GM23338 (cell line): Measurements from ENCODE around the gene HIVEP3. TPM values are rescaled to one million over a fixed set of nuclear protein-coding genes. Genes with fewer than 3 reads are reported as not detected.

Experiments used
- ATAC-seq: fragments of 200-7000 bp; cut with Tn5 transposase; 3 replicates; pipeline ENCODE4 v1.9.1; 2020
- DNase-seq: peaks from one replicate; pipeline ENCODE4 v3.0.0-alpha.2; 2015; ENCODE audit warnings: low spot score
- H2AFZ ChIP-seq: fragments of 200-600 bp; sonication (generic); 2 replicates; pipeline ENCODE4 v1.8.0; 2016; ENCODE audit warnings: antibody characterized with exemption, mild to moderate bottlenecking, moderate library complexity
- H3F3A ChIP-seq: fragments of 200-600 bp; sonication (generic); replicated peaks from 2 replicates; pipeline ENCODE4 v1.8.0; 2017; ENCODE audit warnings: antibody characterized with exemption, mixed run types, low read depth
- H3K27ac ChIP-seq: fragments of 200-600 bp; sonication (generic); 2 replicates; pipeline ENCODE4 v1.6.1; 2016; ENCODE audit warnings: low read depth
- H3K27me3 ChIP-seq: fragments of 200-600 bp; sonication (generic); 2 replicates; pipeline ENCODE4 v1.8.0; 2016; ENCODE audit warnings: mild to moderate bottlenecking, mixed run types, moderate library complexity; ENCODE audit not compliant: insufficient read depth
- H3K36me3 ChIP-seq: fragments of 200-600 bp; sonication (generic); 2 replicates; pipeline ENCODE4 v1.8.0; 2016; ENCODE audit warnings: mild to moderate bottlenecking; ENCODE audit not compliant: insufficient read depth
- H3K4me1 ChIP-seq: fragments of 200-600 bp; sonication (generic); 2 replicates; pipeline ENCODE4 v1.8.0; 2016; ENCODE audit warnings: mild to moderate bottlenecking, moderate library complexity; ENCODE audit not compliant: insufficient read depth
- H3K4me2 ChIP-seq: fragments of 200-600 bp; sonication (generic); 2 replicates; pipeline ENCODE4 v1.7.1; 2017; ENCODE audit warnings: mixed run types
- H3K4me3 ChIP-seq: fragments of 200-600 bp; sonication (generic); 2 replicates; pipeline ENCODE4 v1.6.1; 2016; ENCODE audit warnings: mixed run types
- H3K79me2 ChIP-seq: fragments of 200-600 bp; sonication (generic); replicated peaks from 2 replicates; pipeline ENCODE4 v1.8.0; 2017; ENCODE audit warnings: mild to moderate bottlenecking; ENCODE audit not compliant: insufficient read depth
- H3K9me2 ChIP-seq: fragments of 200-600 bp; sonication (generic); 2 replicates; pipeline ENCODE4 v1.8.0; 2017; ENCODE audit not compliant: insufficient read depth
- H4K20me1 ChIP-seq: fragments of 200-600 bp; sonication (generic); replicated peaks from 2 replicates; pipeline ENCODE4 v1.8.0; 2017; ENCODE audit warnings: mild to moderate bottlenecking; ENCODE audit not compliant: insufficient read depth
- H3K27ac Mint-ChIP-seq: 2 replicates; pipeline ENCODE4 v1.8.0; 2020; ENCODE audit warnings: inconsistent platforms, mild to moderate bottlenecking, moderate library complexity, mixed read lengths
- H3K27me3 Mint-ChIP-seq: 3 replicates; pipeline ENCODE4 v1.8.0; 2022; ENCODE audit warnings: low read depth, mild to moderate bottlenecking, moderate library complexity, mixed read lengths, inconsistent platforms; ENCODE audit not compliant: insufficient read depth, poor library complexity
- H3K36me3 Mint-ChIP-seq: 3 replicates; pipeline ENCODE4 v1.8.0; 2021; ENCODE audit warnings: low read depth, mild to moderate bottlenecking, inconsistent platforms, moderate library complexity, mixed read lengths
- H3K4me1 Mint-ChIP-seq: 3 replicates; pipeline ENCODE4 v1.8.0; 2020; ENCODE audit warnings: mild to moderate bottlenecking, inconsistent platforms, mixed read lengths
- H3K4me3 Mint-ChIP-seq: 3 replicates; pipeline ENCODE4 v1.8.0; 2021; ENCODE audit warnings: moderate library complexity, mild to moderate bottlenecking, inconsistent platforms, mixed read lengths
- H3K9me3 Mint-ChIP-seq: 3 replicates; pipeline ENCODE4 v1.8.0; 2020; ENCODE audit warnings: moderate library complexity, mild to moderate bottlenecking, inconsistent platforms, mixed read lengths
- CREB1 ChIP-seq: fragments of 250-450 bp; sonication (Bioruptor Pico); IDR thresholded peaks from 2 replicates; pipeline ENCODE4 v1.5.0; 2020; ENCODE audit warnings: low read depth, mild to moderate bottlenecking, moderate library complexity
- ETS1 ChIP-seq: IDR thresholded peaks from 2 replicates; pipeline ENCODE4 v1.6.1; 2016; ENCODE audit warnings: antibody characterized with exemption
- EZH2 ChIP-seq: fragments of 200-600 bp; sonication (generic); IDR thresholded peaks from one replicate; pipeline ENCODE4 v1.8.0; 2017; ENCODE audit warnings: antibody characterized with exemption, mild to moderate bottlenecking, low read depth; ENCODE audit not compliant: unreplicated experiment
- EZH2phosphoT487 ChIP-seq: fragments of 200-600 bp; sonication (generic); IDR thresholded peaks from one replicate; pipeline ENCODE4 v1.8.1; 2018; ENCODE audit warnings: antibody characterized with exemption; ENCODE audit not compliant: unreplicated experiment
- JUNB ChIP-seq: IDR thresholded peaks from one replicate; pipeline ENCODE4 v1.6.1; 2016; ENCODE audit warnings: antibody characterized with exemption; ENCODE audit not compliant: unreplicated experiment
- NANOG ChIP-seq: IDR thresholded peaks from 2 replicates; pipeline ENCODE4 v1.6.1; 2016; ENCODE audit warnings: antibody characterized with exemption, borderline replicate concordance
- POLR2AphosphoS5 ChIP-seq: IDR thresholded peaks from 2 replicates; pipeline ENCODE4 v1.6.1; 2016; ENCODE audit warnings: antibody characterized with exemption, low read depth
- STAT1 ChIP-seq: IDR thresholded peaks from one replicate; pipeline ENCODE4 v1.6.1; 2016; ENCODE audit warnings: antibody characterized with exemption; ENCODE audit not compliant: unreplicated experiment
- ZNF114 ChIP-seq: fragments of 250-450 bp; sonication (Bioruptor Pico); IDR thresholded peaks from 2 replicates; pipeline ENCODE4 v1.5.0; 2020; ENCODE audit warnings: mild to moderate bottlenecking, moderate library complexity
- ZNF331 ChIP-seq: fragments of 250-450 bp; sonication (Bioruptor Pico); IDR thresholded peaks from 2 replicates; pipeline ENCODE4 v1.5.0; 2020; ENCODE audit warnings: low read depth, mild to moderate bottlenecking, moderate library complexity
- polyA plus RNA-seq: library from polyadenylated mRNA; unstranded; fragments of >200 nt; fragmentation: Nextera tagmentation; extraction: Ambion mirVana; gene quantifications from 2 replicates; pipeline ENCODE4 v1.2.1, GENCODE V29; 2016
- total RNA-seq: library from RNA; depleted of rRNA; stranded (reverse); fragments of >200 nt; shearing (Covaris generic); gene quantifications from 2 replicates; pipeline ENCODE4 v1.2.3, GENCODE V29; 2014
- TF ChIP-seq, protein P1 (sequence below), 2 experiments: fragments of 200-600 bp in 1 of 2; sonication (generic) in 1 of 2; conservative IDR thresholded peaks; 2 replicates each; pipeline versions ENCODE4 v1.5.1 to v1.6.1; 2016 to 2017; ENCODE audit warnings: antibody characterized with exemption in 2 of 2, low read depth in 2 of 2, mild to moderate bottlenecking in 2 of 2, moderate library complexity in 1 of 2
- TF ChIP-seq, protein P2 (sequence below): fragments of 250-450 bp; sonication (Bioruptor Pico); IDR thresholded peaks from 2 replicates; pipeline ENCODE4 v1.5.0; 2020; ENCODE audit warnings: mild to moderate bottlenecking, moderate library complexity

HIVEP3 gene
- total and polyA plus RNA-seq, 2 experiments from 2014 or later = 0.14 to 0.24 TPM

DNA sequence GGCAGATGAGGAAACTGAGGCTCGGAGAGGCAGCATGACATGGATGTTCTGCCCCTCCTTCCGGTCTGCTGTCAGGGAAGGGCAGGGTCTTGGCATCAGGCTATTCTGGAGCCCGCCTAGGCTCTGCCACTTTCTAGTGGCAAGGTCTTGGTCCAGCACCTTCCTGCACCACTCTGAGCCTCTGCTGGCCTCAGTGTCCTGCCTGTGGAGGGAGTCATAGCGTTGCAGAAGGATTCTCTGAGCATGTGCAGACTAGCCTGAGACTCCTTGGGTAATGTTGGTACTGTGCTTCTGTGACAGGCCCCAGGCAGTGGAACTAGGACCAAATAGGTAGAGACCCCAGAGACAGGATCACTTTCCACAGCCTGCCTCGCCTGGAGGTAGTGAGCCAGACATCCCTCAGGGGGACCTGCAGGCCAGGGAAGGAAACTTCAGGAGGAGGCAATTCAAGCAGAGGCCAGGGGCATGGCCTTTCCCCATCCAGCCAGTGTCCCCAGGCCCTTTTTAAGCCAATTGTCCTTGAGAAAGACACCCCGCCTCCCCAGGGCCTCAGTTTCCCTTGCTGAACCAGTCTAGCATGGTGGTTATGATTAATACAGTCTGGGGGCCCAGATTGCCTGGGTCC is 444.9 kb downstream of the HIVEP3 start:
- no peak for ATAC-seq

More for the DNA sequence above, 444.9 kb downstream of the HIVEP3 start:
- no peak for DNase-seq
- Mint-ChIP-seq H3K4me3 (no peak overlapping the region), H3K27ac (no peak overlapping the region), H3K36me3 (no peaks in the 10 kb centered on the region), H3K9me3 (no peaks in the 10 kb centered on the region), H3K4me1 (peaks cover 13% of the 10 kb centered on the region), H3K27me3 (peaks cover 8% of the 10 kb centered on the region)
- no peaks in the 10 kb centered on the region for H4K20me1 ChIP-seq
- no peak overlapping the region for H3K4me3 ChIP-seq
- H3K36me3 ChIP-seq = no peaks in the 10 kb centered on the region
- H3K4me2 ChIP-seq = no peak overlapping the region
- no peaks in the 10 kb centered on the region for H3K79me2 ChIP-seq
- no peak for TF ChIP-seq NANOG
- TF ChIP-seq POLR2AphosphoS5 = no peak
- TF ChIP-seq, protein P1, sequence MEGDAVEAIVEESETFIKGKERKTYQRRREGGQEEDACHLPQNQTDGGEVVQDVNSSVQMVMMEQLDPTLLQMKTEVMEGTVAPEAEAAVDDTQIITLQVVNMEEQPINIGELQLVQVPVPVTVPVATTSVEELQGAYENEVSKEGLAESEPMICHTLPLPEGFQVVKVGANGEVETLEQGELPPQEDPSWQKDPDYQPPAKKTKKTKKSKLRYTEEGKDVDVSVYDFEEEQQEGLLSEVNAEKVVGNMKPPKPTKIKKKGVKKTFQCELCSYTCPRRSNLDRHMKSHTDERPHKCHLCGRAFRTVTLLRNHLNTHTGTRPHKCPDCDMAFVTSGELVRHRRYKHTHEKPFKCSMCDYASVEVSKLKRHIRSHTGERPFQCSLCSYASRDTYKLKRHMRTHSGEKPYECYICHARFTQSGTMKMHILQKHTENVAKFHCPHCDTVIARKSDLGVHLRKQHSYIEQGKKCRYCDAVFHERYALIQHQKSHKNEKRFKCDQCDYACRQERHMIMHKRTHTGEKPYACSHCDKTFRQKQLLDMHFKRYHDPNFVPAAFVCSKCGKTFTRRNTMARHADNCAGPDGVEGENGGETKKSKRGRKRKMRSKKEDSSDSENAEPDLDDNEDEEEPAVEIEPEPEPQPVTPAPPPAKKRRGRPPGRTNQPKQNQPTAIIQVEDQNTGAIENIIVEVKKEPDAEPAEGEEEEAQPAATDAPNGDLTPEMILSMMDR (conservative IDR thresholded peaks at IDR 0.05; ENCODE audit: low read depth in 2 of 2) = no peak
- TF ChIP-seq ETS1 = no peak
- no peak for TF ChIP-seq CREB1 (CRISPR knock-in tag)
- no peak for TF ChIP-seq JUNB
- no peak for TF ChIP-seq EZH2phosphoT487
- TF ChIP-seq ZNF114 (CRISPR knock-in tag) = no peak
- TF ChIP-seq, protein P2, sequence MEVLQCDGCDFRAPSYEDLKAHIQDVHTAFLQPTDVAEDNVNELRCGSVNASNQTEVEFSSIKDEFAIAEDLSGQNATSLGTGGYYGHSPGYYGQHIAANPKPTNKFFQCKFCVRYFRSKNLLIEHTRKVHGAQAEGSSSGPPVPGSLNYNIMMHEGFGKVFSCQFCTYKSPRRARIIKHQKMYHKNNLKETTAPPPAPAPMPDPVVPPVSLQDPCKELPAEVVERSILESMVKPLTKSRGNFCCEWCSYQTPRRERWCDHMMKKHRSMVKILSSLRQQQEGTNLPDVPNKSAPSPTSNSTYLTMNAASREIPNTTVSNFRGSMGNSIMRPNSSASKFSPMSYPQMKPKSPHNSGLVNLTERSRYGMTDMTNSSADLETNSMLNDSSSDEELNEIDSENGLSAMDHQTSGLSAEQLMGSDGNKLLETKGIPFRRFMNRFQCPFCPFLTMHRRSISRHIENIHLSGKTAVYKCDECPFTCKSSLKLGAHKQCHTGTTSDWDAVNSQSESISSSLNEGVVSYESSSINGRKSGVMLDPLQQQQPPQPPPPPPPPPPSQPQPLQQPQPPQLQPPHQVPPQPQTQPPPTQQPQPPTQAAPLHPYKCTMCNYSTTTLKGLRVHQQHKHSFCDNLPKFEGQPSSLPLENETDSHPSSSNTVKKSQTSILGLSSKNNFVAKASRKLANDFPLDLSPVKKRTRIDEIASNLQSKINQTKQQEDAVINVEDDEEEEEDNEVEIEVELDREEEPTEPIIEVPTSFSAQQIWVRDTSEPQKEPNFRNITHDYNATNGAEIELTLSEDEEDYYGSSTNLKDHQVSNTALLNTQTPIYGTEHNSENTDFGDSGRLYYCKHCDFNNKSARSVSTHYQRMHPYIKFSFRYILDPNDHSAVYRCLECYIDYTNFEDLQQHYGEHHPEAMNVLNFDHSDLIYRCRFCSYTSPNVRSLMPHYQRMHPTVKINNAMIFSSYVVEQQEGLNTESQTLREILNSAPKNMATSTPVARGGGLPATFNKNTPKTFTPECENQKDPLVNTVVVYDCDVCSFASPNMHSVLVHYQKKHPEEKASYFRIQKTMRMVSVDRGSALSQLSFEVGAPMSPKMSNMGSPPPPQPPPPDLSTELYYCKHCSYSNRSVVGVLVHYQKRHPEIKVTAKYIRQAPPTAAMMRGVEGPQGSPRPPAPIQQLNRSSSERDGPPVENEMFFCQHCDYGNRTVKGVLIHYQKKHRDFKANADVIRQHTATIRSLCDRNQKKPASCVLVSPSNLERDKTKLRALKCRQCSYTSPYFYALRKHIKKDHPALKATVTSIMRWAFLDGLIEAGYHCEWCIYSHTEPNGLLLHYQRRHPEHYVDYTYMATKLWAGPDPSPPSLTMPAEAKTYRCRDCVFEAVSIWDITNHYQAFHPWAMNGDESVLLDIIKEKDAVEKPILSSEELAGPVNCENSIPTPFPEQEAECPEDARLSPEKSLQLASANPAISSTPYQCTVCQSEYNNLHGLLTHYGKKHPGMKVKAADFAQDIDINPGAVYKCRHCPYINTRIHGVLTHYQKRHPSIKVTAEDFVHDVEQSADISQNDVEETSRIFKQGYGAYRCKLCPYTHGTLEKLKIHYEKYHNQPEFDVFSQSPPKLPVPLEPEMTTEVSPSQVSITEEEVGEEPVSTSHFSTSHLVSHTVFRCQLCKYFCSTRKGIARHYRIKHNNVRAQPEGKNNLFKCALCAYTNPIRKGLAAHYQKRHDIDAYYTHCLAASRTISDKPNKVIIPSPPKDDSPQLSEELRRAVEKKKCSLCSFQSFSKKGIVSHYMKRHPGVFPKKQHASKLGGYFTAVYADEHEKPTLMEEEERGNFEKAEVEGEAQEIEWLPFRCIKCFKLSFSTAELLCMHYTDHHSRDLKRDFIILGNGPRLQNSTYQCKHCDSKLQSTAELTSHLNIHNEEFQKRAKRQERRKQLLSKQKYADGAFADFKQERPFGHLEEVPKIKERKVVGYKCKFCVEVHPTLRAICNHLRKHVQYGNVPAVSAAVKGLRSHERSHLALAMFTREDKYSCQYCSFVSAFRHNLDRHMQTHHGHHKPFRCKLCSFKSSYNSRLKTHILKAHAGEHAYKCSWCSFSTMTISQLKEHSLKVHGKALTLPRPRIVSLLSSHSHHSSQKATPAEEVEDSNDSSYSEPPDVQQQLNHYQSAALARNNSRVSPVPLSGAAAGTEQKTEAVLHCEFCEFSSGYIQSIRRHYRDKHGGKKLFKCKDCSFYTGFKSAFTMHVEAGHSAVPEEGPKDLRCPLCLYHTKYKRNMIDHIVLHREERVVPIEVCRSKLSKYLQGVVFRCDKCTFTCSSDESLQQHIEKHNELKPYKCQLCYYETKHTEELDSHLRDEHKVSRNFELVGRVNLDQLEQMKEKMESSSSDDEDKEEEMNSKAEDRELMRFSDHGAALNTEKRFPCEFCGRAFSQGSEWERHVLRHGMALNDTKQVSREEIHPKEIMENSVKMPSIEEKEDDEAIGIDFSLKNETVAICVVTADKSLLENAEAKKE (CRISPR knock-in tag) = no peak
- no peak for TF ChIP-seq ZNF331 (CRISPR knock-in tag)
- TF ChIP-seq EZH2 = no peak
- no peak for TF ChIP-seq STAT1
- H3F3A ChIP-seq = no peaks in the 10 kb centered on the region
- H3K27ac ChIP-seq = no peak overlapping the region
- H3K9me2 ChIP-seq = no peaks in the 10 kb centered on the region
- no peaks in the 10 kb centered on the region for H3K27me3 ChIP-seq
- H2AFZ ChIP-seq = no peak overlapping the region
- H3K4me1 ChIP-seq = no peaks in the 10 kb centered on the region
